Activated naive CD4-positive, alpha-beta T cell treated with anti-CD3 and anti-CD28 coated beads for 36 hours (primary cell): ENCODE measurements around the gene VWF. TPM values are rescaled to one million over a fixed set of nuclear protein-coding genes. Genes with fewer than 3 reads are reported as not detected.
A peak's percentile ranks its signal among the peaks of the same experiment; 100 is the strongest.

ENCODE experiments used
- CTCF ChIA-PET: fragments of 350-600 bp; sonication (Branson Sonifier 250); formaldehyde crosslinking; loops from one replicate; lab custom pipeline; 2021; ENCODE audit warnings: antibody characterized with exemption; lab: Charles Lee
- DNase-seq: peaks from one replicate; pipeline ENCODE4 v3.0.0-alpha.2; 2020
- H3K27ac Mint-ChIP-seq: one replicate; pipeline ENCODE4 v1.8.0; 2021; ENCODE audit warnings: mild to moderate bottlenecking, mixed read lengths
- H3K27me3 Mint-ChIP-seq: one replicate; pipeline ENCODE4 v1.8.0; 2021; ENCODE audit warnings: low read depth, mixed read lengths
- H3K36me3 Mint-ChIP-seq: one replicate; pipeline ENCODE4 v1.8.0; 2021; ENCODE audit warnings: low read depth, mixed read lengths
- H3K4me1 Mint-ChIP-seq: one replicate; pipeline ENCODE4 v1.8.0; 2021; ENCODE audit warnings: low read depth, mixed read lengths
- H3K4me3 Mint-ChIP-seq: one replicate; pipeline ENCODE4 v1.8.0; 2021; ENCODE audit warnings: mild to moderate bottlenecking, moderate library complexity, mixed read lengths
- H3K9me3 Mint-ChIP-seq: one replicate; pipeline ENCODE4 v1.8.0; 2021; ENCODE audit warnings: mixed read lengths
- intact Hi-C: fragments of 100-400 bp; cut with micrococcal nuclease; formaldehyde crosslinking; loops from one replicate; pipeline ENCODE4 v1.15.1; 2023
- total RNA-seq, 2 experiments: library from RNA; stranded (reverse); gene quantifications; one replicate each; pipeline ENCODE4 v1.2.3, GENCODE V29; 2021

Gene VWF
- total RNA-seq, 2 experiments from 2014 or later, result not detected

- H3K9me3 Mint-ChIP-seq, result no peaks in the 10 kb centered on the region
- H3K36me3 Mint-ChIP-seq, result no peaks in the 10 kb centered on the region
- no peak overlapping the region for H3K4me3 Mint-ChIP-seq
- peaks cover 28% of the 10 kb centered on the region for H3K4me1 Mint-ChIP-seq
- intact Hi-C loops, result loop anchor here (5.0 kb wide), 1 partner anchor 72 kb away; no protein-coding TSS in a partner anchor
- CTCF ChIA-PET, result interaction anchor here (0.9 to 2.0 kb wide), 5 partner anchors 9 to 214 kb away, joined by 3 to 9 read pairs (median 4); no protein-coding TSS in a partner anchor
- no peak for DNase-seq
- H3K27ac Mint-ChIP-seq, result no peak overlapping the region
- H3K27me3 Mint-ChIP-seq, result no peaks in the 10 kb centered on the region
Observed at GRCh38 chr12:6070472-6071257, 53.8 kb downstream of the VWF start.

GRCh38 chr12:6069437-6070093, 54.9 kb downstream of the VWF start:
- H3K36me3 Mint-ChIP-seq, result no peaks in the 10 kb centered on the region
- no peaks in the 10 kb centered on the region for H3K27me3 Mint-ChIP-seq
- H3K27ac Mint-ChIP-seq, result no peak overlapping the region
- no peak overlapping the region for H3K4me3 Mint-ChIP-seq
- intact Hi-C loops, result loop anchor here (5.0 kb wide), 1 partner anchor 73 kb away; no protein-coding TSS in a partner anchor
- H3K4me1 Mint-ChIP-seq, result peaks cover 17% of the 10 kb centered on the region
- H3K9me3 Mint-ChIP-seq, result no peaks in the 10 kb centered on the region
- DNase-seq, result peak; percentile 31
- CTCF ChIA-PET, result interaction anchor here (0.9 to 2.0 kb wide), 5 partner anchors 32 to 215 kb away, joined by 3 to 9 read pairs (median 4); no protein-coding TSS in a partner anchor

DNA sequence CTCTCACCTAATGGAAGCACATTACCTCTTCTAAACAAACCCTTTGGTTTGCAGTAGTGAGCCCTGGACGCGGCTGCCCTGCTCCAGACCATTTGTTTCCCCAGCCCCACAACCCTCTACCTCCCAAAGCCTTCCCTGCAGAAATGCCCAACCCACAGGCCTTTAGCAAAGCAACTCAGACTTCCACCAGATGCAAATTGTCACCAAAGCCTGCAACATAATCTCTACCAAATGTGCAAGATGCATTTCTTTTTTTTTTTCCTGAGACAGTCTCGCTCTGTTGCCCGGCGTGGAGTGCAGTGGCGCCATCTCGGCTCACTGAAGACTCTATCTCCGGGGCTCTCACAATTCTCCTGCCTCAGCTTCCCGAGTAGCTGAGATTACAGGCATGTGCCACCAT, 56.2 kb downstream of the VWF start:
- Mint-ChIP-seq H3K27me3 (no peaks in the 10 kb centered on the region), H3K36me3 (no peaks in the 10 kb centered on the region), H3K4me1 (peaks cover 12% of the 10 kb centered on the region), H3K9me3 (no peaks in the 10 kb centered on the region), H3K4me3 (no peak overlapping the region), H3K27ac (no peak overlapping the region)
- CTCF ChIA-PET, result interaction anchor here (0.6 kb wide), 2 partner anchors 1636 to 1951 kb away, joined by 3 to 4 read pairs; no protein-coding TSS in a partner anchor
- no peak for DNase-seq
- intact Hi-C loops, result no loop called here

- CTCF ChIA-PET, result interaction anchor here (0.6 kb wide), 1 partner anchor 1636 kb away, joined by 3 read pairs; no protein-coding TSS in a partner anchor
- Mint-ChIP-seq H3K4me1 (peaks cover 12% of the 10 kb centered on the region), H3K36me3 (no peaks in the 10 kb centered on the region), H3K27ac (no peak overlapping the region), H3K4me3 (no peak overlapping the region), H3K27me3 (no peaks in the 10 kb centered on the region), H3K9me3 (no peaks in the 10 kb centered on the region)
- intact Hi-C loops, result no loop called here
- DNase-seq, result no peak
Observed at GRCh38 chr12:6067152-6067916, 57.1 kb downstream of the VWF start.

DNA sequence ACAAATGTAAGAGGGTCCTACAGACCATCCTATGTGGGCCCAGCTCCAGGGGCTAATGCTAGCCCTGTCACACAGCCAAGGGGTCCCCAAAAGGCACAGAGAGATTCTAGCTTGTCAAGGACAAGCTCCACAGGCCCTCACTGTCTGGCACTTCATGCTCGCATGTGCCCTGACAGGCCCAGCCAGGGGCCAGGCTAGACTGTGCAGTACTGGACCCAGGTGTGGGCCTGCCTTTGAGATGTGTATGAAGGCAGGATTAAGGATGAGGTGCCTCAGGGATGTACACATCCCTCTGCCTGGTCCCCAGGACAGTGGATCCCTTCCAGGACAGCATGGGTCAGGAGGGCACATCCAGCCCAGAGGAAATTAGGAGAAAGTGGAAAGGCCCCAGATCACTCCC, 57.8 kb downstream of the VWF start:
- no peaks in the 10 kb centered on the region for H3K36me3 Mint-ChIP-seq
- H3K27me3 Mint-ChIP-seq, result no peaks in the 10 kb centered on the region
- DNase-seq, result no peak
- CTCF ChIA-PET, result interaction anchor here (1.1 kb wide), 1 partner anchor 212 kb away, joined by 4 read pairs; no protein-coding TSS in a partner anchor
- no peak overlapping the region for H3K4me3 Mint-ChIP-seq
- intact Hi-C loops, result no loop called here
- H3K9me3 Mint-ChIP-seq, result no peaks in the 10 kb centered on the region
- H3K27ac Mint-ChIP-seq, result no peak overlapping the region
- peaks cover 12% of the 10 kb centered on the region for H3K4me1 Mint-ChIP-seq

DNA sequence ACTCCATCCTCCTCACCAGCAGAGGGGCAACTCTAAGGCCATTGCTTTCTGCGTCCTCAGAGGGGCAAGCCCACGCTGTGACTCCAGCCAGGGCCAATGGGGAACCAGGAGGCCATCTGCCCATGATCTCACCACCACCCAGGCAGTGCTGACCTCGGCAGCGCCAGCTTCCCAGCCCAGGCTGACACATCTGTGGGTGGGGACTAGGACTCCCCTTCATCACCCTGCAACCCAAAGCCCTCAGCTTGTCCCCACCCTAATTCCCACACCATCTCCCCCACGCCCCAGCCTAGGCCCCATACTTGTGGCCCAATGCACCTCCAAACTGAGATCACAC, 58.6 kb downstream of the VWF start:
- CTCF ChIA-PET, result interaction anchor here (0.6 to 1.1 kb wide), 3 partner anchors 213 to 249 kb away, joined by 3 to 6 read pairs (median 4); no protein-coding TSS in a partner anchor
- no peaks in the 10 kb centered on the region for H3K9me3 Mint-ChIP-seq
- no peaks in the 10 kb centered on the region for H3K27me3 Mint-ChIP-seq
- no peaks in the 10 kb centered on the region for H3K36me3 Mint-ChIP-seq
- H3K27ac Mint-ChIP-seq, result no peak overlapping the region
- peaks cover 12% of the 10 kb centered on the region for H3K4me1 Mint-ChIP-seq
- no peak overlapping the region for H3K4me3 Mint-ChIP-seq
- intact Hi-C loops, result no loop called here
- DNase-seq, result no peak

GRCh38 chr12:6065131-6065862, 59.2 kb downstream of the VWF start:
- Mint-ChIP-seq H3K36me3 (no peaks in the 10 kb centered on the region), H3K9me3 (no peaks in the 10 kb centered on the region), H3K4me3 (no peak overlapping the region), H3K4me1 (peaks cover 12% of the 10 kb centered on the region), H3K27ac (no peak overlapping the region), H3K27me3 (no peaks in the 10 kb centered on the region)
- no peak for DNase-seq
- CTCF ChIA-PET, result interaction anchor here (0.6 to 2.1 kb wide), 5 partner anchors 127 to 249 kb away, joined by 3 to 13 read pairs (median 5); no protein-coding TSS in a partner anchor
- intact Hi-C loops, result no loop called here

GRCh38 chr12:6062757-6063735, 61.4 kb downstream of the VWF start:
- no peaks in the 10 kb centered on the region for H3K9me3 Mint-ChIP-seq
- no peak overlapping the region for H3K4me3 Mint-ChIP-seq
- no peaks in the 10 kb centered on the region for H3K27me3 Mint-ChIP-seq
- H3K4me1 Mint-ChIP-seq, result no peaks in the 10 kb centered on the region
- intact Hi-C loops, result loop anchor here (1.0 kb wide), 3 partner anchors 132 to 222 kb away; no protein-coding TSS in a partner anchor
- H3K27ac Mint-ChIP-seq, result no peak overlapping the region
- DNase-seq, result peak; percentile 68
- H3K36me3 Mint-ChIP-seq, result no peaks in the 10 kb centered on the region
- CTCF ChIA-PET, result interaction anchor here (0.7 to 2.1 kb wide), 4 partner anchors 15 to 221 kb away, joined by 3 to 13 read pairs (median 4); no protein-coding TSS in a partner anchor

GRCh38 chr12:6062395-6062756, 62.1 kb downstream of the VWF start:
- Mint-ChIP-seq H3K27me3 (no peaks in the 10 kb centered on the region), H3K4me3 (no peak overlapping the region), H3K36me3 (no peaks in the 10 kb centered on the region), H3K4me1 (no peaks in the 10 kb centered on the region), H3K9me3 (no peaks in the 10 kb centered on the region), H3K27ac (no peak overlapping the region)
- CTCF ChIA-PET, result interaction anchor here (1.4 kb wide), 1 partner anchor 72 kb away, joined by 5 read pairs; no protein-coding TSS in a partner anchor
- intact Hi-C loops, result no loop called here
- no peak for DNase-seq

GRCh38 chr12:6061660-6062059, 62.8 kb downstream of the VWF start:
- H3K9me3 Mint-ChIP-seq, result no peaks in the 10 kb centered on the region
- H3K27ac Mint-ChIP-seq, result no peak overlapping the region
- intact Hi-C loops, result no loop called here
- H3K4me3 Mint-ChIP-seq, result no peak overlapping the region
- CTCF ChIA-PET, result interaction anchor here (1.2 to 1.4 kb wide), 2 partner anchors 9 to 71 kb away, joined by 3 to 5 read pairs; no protein-coding TSS in a partner anchor
- no peaks in the 10 kb centered on the region for H3K36me3 Mint-ChIP-seq
- no peaks in the 10 kb centered on the region for H3K27me3 Mint-ChIP-seq
- no peaks in the 10 kb centered on the region for H3K4me1 Mint-ChIP-seq
- DNase-seq, result no peak
